Retinal pigment epithelial cell (primary cell): Measurements from ENCODE around the gene GPR141.

ENCODE experiments used
- DNase-seq: peaks from one replicate; pipeline ENCODE4 v3.0.0-alpha.2; 2010; ENCODE audit warnings: low read depth
- H3K4me3 ChIP-seq: 2 replicates; pipeline ENCODE4 v1.5.1; 2011; ENCODE audit warnings: mild to moderate bottlenecking, low read length, control low read depth, moderate library complexity
- TF ChIP-seq, protein P1 (sequence below): conservative IDR thresholded peaks from 2 replicates; pipeline ENCODE4 v1.5.1; 2011; ENCODE audit warnings: low read depth, low read length, control low read depth, inconsistent platforms

GPR141 gene

DNA sequence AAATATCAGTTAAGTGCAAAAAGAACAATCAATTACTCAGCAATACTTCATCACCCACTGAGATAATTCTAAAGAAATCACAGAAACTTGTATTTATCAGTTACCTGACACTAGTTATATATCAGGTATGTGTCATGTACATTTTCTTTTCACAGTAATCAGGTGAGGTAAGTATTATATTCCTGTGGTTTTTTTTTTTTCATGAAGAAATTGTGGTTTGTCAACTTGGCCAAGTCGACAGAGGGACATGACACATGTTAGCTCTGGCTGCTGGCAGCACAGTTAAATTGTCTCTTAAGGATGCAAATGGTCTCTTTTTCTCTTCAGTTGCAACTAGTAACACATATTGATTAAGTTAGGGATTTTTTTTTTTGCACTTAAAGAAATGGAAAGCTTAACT, 13.7 kb upstream of the GPR141 start:
- H3K4me3 ChIP-seq, result no peak overlapping the region
- no peak for DNase-seq
- TF ChIP-seq, protein P1, sequence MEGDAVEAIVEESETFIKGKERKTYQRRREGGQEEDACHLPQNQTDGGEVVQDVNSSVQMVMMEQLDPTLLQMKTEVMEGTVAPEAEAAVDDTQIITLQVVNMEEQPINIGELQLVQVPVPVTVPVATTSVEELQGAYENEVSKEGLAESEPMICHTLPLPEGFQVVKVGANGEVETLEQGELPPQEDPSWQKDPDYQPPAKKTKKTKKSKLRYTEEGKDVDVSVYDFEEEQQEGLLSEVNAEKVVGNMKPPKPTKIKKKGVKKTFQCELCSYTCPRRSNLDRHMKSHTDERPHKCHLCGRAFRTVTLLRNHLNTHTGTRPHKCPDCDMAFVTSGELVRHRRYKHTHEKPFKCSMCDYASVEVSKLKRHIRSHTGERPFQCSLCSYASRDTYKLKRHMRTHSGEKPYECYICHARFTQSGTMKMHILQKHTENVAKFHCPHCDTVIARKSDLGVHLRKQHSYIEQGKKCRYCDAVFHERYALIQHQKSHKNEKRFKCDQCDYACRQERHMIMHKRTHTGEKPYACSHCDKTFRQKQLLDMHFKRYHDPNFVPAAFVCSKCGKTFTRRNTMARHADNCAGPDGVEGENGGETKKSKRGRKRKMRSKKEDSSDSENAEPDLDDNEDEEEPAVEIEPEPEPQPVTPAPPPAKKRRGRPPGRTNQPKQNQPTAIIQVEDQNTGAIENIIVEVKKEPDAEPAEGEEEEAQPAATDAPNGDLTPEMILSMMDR, result no peak

DNA sequence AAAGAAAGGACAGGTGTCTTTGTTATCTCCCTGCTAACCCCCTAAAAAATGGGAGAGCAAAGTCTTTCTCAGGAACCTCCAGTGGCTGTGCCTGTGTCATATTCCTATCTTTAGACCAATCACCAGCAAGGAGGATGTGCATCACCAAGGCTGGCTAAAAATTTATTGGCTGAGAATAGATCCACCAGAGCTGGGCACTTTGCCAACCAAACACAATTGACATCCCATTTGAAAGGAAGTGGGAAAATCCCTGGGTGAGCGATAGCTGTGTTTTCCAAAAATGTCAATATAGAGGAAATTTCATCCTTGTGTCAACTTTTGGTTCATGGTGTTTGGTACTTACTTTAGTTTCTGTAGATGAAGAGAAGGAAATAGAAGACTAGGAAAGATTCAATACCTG, 13.1 kb upstream of the GPR141 start:
- TF ChIP-seq, protein P1, result no peak
- no peak for DNase-seq
- no peak overlapping the region for H3K4me3 ChIP-seq

DNA sequence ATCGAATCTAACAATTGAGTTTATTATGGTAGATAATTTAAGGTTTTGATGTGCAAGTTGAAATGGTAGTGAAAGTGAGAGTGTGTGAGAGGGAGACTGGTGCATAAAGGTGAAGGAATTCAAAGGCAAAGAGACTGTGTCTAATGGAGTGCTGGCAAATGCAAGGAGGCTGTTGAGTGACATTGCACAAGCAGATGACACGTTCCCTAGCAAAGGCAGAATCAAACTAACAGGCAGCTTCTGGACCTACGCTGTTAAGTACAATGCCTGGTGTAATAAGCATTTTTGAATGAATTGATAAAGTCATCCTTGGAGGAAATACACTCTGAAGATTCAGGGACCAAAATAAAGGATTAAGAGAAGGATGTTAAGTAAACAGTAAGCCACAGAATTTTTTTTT, 11.7 kb upstream of the GPR141 start:
- H3K4me3 ChIP-seq, result no peak overlapping the region
- TF ChIP-seq, protein P1, result no peak
- DNase-seq, result no peak

DNA sequence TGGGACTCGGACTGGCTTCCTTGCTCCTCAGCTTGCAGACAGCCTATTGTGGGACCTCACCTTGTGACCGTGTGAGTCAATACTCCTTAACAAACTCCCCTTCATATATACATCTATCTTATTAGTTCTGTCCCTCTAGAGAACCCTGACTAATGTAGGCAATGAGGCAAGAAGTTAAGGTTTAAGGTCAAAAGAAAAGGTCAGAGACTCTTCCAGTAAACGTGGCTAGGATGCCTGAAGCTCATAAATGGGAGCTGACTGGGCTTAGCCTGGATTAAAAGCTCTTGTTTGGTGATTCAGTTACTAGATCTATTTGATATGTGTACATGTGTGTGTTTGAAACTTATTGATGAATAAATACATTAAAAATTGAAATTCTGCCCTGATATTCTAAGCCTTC, 10.6 kb upstream of the GPR141 start:
- TF ChIP-seq, protein P1, result no peak
- no peak for DNase-seq
- H3K4me3 ChIP-seq, result no peak overlapping the region

DNA sequence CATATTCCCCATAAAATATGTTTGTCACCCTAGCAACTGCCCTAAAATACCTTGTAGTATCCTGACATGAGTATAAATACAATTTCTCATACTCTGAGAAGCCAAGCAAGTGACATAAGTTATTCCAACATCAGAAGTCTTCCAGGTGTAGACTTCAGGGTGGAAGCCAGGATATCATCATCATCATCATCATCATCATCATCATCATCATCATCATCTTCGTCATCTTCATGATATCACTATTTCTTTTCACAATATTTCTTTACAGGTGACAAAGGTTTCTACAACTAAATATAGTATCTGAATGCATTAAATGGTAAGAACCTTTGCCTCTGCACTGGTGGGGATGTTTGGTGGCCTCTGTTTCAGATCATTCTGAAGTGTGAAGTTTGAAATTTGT, 10.0 kb upstream of the GPR141 start:
- TF ChIP-seq, protein P1, result no peak
- no peak overlapping the region for H3K4me3 ChIP-seq
- DNase-seq, result no peak

DNA sequence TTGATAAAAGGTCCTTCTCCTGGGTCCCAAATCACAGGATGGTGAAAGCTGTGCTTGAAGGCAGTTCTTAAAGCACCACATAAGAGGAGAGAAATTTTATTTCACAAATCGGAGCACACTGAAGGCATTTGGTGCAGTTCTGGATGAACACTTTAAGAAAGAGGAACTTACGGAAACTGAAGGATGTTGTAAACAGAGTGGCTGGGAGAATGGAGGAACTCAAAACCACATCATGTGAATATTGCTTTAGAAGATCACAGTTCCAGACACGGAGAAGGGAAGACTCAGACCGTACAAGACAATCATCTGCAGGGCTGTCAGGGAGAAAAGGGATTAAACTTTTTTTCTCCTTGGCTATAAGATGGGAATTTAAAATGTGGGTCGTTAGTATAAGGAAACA, 9.0 kb upstream of the GPR141 start:
- DNase-seq, result no peak
- TF ChIP-seq, protein P1, result no peak
- H3K4me3 ChIP-seq, result no peak overlapping the region

DNA sequence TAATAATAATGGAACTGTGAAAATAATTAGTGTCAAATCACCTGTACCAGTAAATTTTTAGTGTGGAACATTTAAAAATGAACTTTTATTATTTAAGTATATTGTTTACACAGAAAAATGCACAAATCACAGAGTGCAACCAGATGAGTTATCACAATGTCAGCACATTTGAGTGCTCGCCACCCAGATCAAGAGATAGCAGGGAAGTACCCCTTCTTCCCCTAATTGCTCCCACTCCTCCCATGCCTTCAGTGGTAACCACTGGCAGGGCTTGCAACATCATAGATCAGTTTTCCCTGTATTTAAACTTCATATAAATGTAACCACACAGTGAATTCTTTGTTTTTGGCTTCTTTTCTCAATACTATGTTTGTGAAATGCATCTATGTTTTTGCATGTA, 7.8 kb upstream of the GPR141 start:
- TF ChIP-seq, protein P1, result no peak
- no peak for DNase-seq
- H3K4me3 ChIP-seq, result no peak overlapping the region
